Adrenal gland (tissue), 12 donors: Measurements from ENCODE around the gene TRIM10. TPM values are rescaled to one million over a fixed set of nuclear protein-coding genes. Genes with fewer than 3 reads are reported as not detected.

ENCODE experiments used
- DNase-seq, 7 donors: peaks; one replicate each; pipeline ENCODE4 v3.0.0-alpha.2; 2019 to 2020
- H3K27ac ChIP-seq, 5 donors: fragments of 200-600 bp; sonication (generic) in 4 of 5; 1 replicate in 3 of 5; 2 replicates in 2 of 5; pipeline versions ENCODE4 v1.5.1 to v1.8.0; 2016 to 2020; ENCODE audit warnings: mild to moderate bottlenecking in 1 of 5
- H3K27me3 ChIP-seq: fragments of 200-600 bp; 2 replicates; pipeline ENCODE4 v1.8.0; 2021
- H3K36me3 ChIP-seq, 2 donors: fragments of 200-600 bp; replicated peaks in 1 of 2; 1 replicate in 1 of 2; 2 replicates in 1 of 2; pipeline versions ENCODE4 v1.5.1 to v1.8.0; 2018 to 2022
- H3K4me1 ChIP-seq, 2 donors: fragments of 200-600 bp; replicated peaks in 1 of 2; 1 replicate in 1 of 2; 2 replicates in 1 of 2; pipeline versions ENCODE4 v1.5.1 to v1.8.0; 2018 to 2021
- H3K4me3 ChIP-seq, 4 donors: fragments of 200-600 bp; sonication (generic) in 3 of 4; one replicate each; pipeline ENCODE4 v1.5.1; 2016 to 2018
- H3K9me3 ChIP-seq, 3 donors: fragments of 200-600 bp; sonication (generic) in 1 of 3; replicated peaks in 1 of 3; 1 replicate in 2 of 3; 2 replicates in 1 of 3; pipeline versions ENCODE4 v1.5.1 to v1.8.0; 2016 to 2021
- POLR2A ChIP-seq, 2 donors: fragments of 450-650 bp; IDR thresholded peaks; one replicate each; pipeline ENCODE4 v1.6.1; 2017; ENCODE audit warnings: antibody characterized with exemption in 2 of 2, mild to moderate bottlenecking in 2 of 2, moderate library complexity in 1 of 2
- WGBS, 4 donors: extraction: QIAGEN DNeasy Blood & Tissue Kit in 2 of 4; methylation state at CpG; one replicate each; pipeline versions ENCODE4 v1.1.5 to v1.1.7; 2013 to 2017; 5-methylcytosine and 5-hydroxymethylcytosine counted together
- intact Hi-C, 2 donors: fragments of 100-400 bp; cut with DNase I; formaldehyde crosslinking; loops; one replicate each; pipeline versions ENCODE4 v1.14.1 to v1.15.0; 2022 to 2023
- polyA plus RNA-seq, 3 donors: library from polyadenylated mRNA; stranded (reverse); fragments of 200-250 nt in 2 of 3; fragments of 350-450 nt in 1 of 3; fragmentation: Illumina TruSeq in 1 of 3; extraction: RNeasy Lipid Tissue Mini Kit (QIAGEN cat#74804) in 1 of 3; gene quantifications; one replicate each; pipeline ENCODE4 v1.2.3, GENCODE V29; 2013 to 2014
- total RNA-seq, 9 donors: library from RNA; depleted of rRNA in 4 of 9; stranded (reverse); fragments of >200 nt in 4 of 9; fragments of 120-200 nt in 1 of 9; fragmentation: NEBNext Ultra II Directional in 1 of 9; extraction: Animal tissue kit (Norgen Biotek cat#: 25700) in 1 of 9; gene quantifications; one replicate each; pipeline versions ENCODE4 v1.1.0 to v1.2.4, GENCODE V29; 2013 to 2023
- TF ChIP-seq, protein P1 (sequence below), 6 experiments: fragments of 450-650 bp in 4 of 6; fragments of 200-600 bp in 2 of 6; sonication (generic) in 1 of 6; IDR thresholded peaks; 1 replicate in 5 of 6; 2 replicates in 1 of 6; pipeline versions ENCODE4 v1.5.1 to v1.8.0; 2016 to 2021; ENCODE audit warnings: antibody characterized with exemption in 6 of 6, mild to moderate bottlenecking in 2 of 6, moderate library complexity in 1 of 6
- donor health status: healthy with polysubstance abuse.
- donor health status: Bipolar disorder and iron deficiency.
- donor health status: DM: yes; HTN: yes; CAD: no.
- donor health status: DM: no; HTN: no; CAD: no.
- donor health status: DM: no; HTN: no; CAD: no.
- donor health status: DM: yes; HTN: yes; CAD: no.

Gene TRIM10
- total and polyA plus RNA-seq, 12 donors = 0.67 TPM; not detected in 11

GRCh38 chr6:30111266-30111856, 49.6 kb downstream of the TRIM10 start:
- no peaks in the 10 kb centered on the region for H3K4me1 ChIP-seq
- no peaks in the 10 kb centered on the region for H3K36me3 ChIP-seq
- WGBS, 4 donors = 31 to 71% (median 43%) methylated on average over 22 to 27 of the region's 27 CpGs
- H3K27me3 ChIP-seq = peaks cover 41% of the 10 kb centered on the region
- TF ChIP-seq, protein P1, sequence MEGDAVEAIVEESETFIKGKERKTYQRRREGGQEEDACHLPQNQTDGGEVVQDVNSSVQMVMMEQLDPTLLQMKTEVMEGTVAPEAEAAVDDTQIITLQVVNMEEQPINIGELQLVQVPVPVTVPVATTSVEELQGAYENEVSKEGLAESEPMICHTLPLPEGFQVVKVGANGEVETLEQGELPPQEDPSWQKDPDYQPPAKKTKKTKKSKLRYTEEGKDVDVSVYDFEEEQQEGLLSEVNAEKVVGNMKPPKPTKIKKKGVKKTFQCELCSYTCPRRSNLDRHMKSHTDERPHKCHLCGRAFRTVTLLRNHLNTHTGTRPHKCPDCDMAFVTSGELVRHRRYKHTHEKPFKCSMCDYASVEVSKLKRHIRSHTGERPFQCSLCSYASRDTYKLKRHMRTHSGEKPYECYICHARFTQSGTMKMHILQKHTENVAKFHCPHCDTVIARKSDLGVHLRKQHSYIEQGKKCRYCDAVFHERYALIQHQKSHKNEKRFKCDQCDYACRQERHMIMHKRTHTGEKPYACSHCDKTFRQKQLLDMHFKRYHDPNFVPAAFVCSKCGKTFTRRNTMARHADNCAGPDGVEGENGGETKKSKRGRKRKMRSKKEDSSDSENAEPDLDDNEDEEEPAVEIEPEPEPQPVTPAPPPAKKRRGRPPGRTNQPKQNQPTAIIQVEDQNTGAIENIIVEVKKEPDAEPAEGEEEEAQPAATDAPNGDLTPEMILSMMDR (IDR thresholded peaks at IDR 0.05) = no peak
- no peak for TF ChIP-seq POLR2A (IDR thresholded peaks at IDR 0.05)
- H3K27ac ChIP-seq = no peak overlapping the region
- H3K4me3 ChIP-seq = no peak overlapping the region
- H3K9me3 ChIP-seq = no peaks in the 10 kb centered on the region
- DNase-seq = no peak
- intact Hi-C loops = no loop called here

DNA sequence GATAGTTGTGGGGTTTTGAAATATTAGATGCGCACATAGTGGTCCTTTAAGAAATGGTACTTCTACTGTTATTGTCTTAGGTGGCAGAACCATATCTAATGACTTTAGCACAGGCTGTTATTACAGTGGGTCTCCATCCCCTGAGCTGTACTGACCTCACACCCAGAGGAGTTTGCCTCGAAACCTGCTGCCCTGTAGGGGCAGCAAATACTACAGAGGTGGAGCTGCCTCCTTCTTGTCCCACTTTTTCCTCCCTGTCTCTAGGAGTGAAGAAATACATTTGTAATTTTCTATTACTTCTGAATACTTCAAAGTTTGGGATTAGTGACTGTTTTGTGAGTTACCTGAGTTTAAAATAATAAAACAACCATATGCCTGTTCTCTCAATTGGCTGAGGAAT, 56.4 kb downstream of the TRIM10 start:
- Histone ChIP-seq H3K4me3 (no peak overlapping the region), H3K27me3 (no peaks in the 10 kb centered on the region), H3K9me3 (no peaks in the 10 kb centered on the region), H3K4me1 (peaks cover 18 to 25% of the 10 kb centered on the region in 2 donors), H3K27ac (no peak overlapping the region), H3K36me3 (no peaks in the 10 kb centered on the region)
- TF ChIP-seq POLR2A (IDR thresholded peaks at IDR 0.05) = no peak
- TF ChIP-seq, protein P1 (IDR thresholded peaks at IDR 0.05) = no peak
- WGBS, 4 donors = 83 to 88% (median 87%) methylated on average over 2 of the region's 2 CpGs
- intact Hi-C loops = loop anchor here in 1 of 2 donors (5.0 kb wide), 1 partner anchor 437 kb away; no protein-coding TSS in a partner anchor
- peak in 1 of 7 donors; percentile 10 for DNase-seq

DNA sequence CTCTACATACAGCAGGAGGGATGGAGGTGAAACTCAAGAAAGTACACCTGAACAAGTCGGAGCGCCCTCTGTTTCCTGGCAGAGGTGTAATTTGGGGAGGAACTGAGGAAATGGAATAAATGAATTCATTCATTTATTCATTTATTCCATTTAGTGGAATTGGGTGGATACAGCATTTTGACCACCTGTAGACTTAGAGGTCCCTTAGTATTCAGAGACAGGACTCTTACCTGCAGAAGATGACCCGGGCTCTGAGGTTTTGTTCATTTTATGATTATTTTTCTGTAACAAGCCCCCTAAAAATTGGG, 57.2 kb downstream of the TRIM10 start:
- peak overlapping the region in 1 of 4 donors; percentile 60 for H3K4me3 ChIP-seq
- H3K36me3 ChIP-seq = no peaks in the 10 kb centered on the region
- intact Hi-C loops = no loop called here
- H3K9me3 ChIP-seq = no peaks in the 10 kb centered on the region
- no peak for DNase-seq
- H3K4me1 ChIP-seq = peaks cover 18 to 25% of the 10 kb centered on the region in 2 donors
- no peak overlapping the region for H3K27ac ChIP-seq
- 56 to 63% (median 59%) methylated on average over 3 of the region's 3 CpGs for WGBS, 4 donors
- no peaks in the 10 kb centered on the region for H3K27me3 ChIP-seq
- TF ChIP-seq, protein P1 (IDR thresholded peaks at IDR 0.05) = no peak

- H3K9me3 ChIP-seq = no peaks in the 10 kb centered on the region
- H3K4me1 ChIP-seq = peaks cover 18 to 25% of the 10 kb centered on the region in 2 donors
- H3K4me3 ChIP-seq = peak overlapping the region in 3 of 4 donors; percentile 29 to 60 (median 31)
- H3K27me3 ChIP-seq = no peaks in the 10 kb centered on the region
- H3K36me3 ChIP-seq = no peaks in the 10 kb centered on the region
- peak; percentile 85 to 97 (median 94) for DNase-seq
- intact Hi-C loops = no loop called here
- H3K27ac ChIP-seq = peak overlapping the region in 3 of 5 donors; percentile 73 to 86 (median 81)
- WGBS, 4 donors = 3 to 7% (median 5%) methylated on average over 29 to 36 of the region's 36 CpGs
- TF ChIP-seq POLR2A (IDR thresholded peaks at IDR 0.05) = peak in 1 of 2 donors; percentile 62
- TF ChIP-seq, protein P1 (IDR thresholded peaks at IDR 0.05) = peak; percentile 86 to 98 (median 96)
These were observed 57.8 kb downstream of the TRIM10 start for GRCh38 chr6:30102970-30103871.
